Caki2 (cell line): ENCODE results near the gene ZNF850. TPM values are rescaled to one million over a fixed set of nuclear protein-coding genes. Genes with fewer than 3 reads are reported as not detected.

Experiments
- DNase-seq: peaks from one replicate; pipeline ENCODE4 v3.0.0-alpha.2; 2015; ENCODE audit warnings: low read depth
- in situ Hi-C: cut with HindIII; loops from 2 replicates; pipeline ENCODE4 v1.10.0; 2016; ENCODE audit warnings: low sequenced_read_pairs, low pct_unique_long_range_greater_than_20kb, mixed read lengths
- total RNA-seq: library from RNA; depleted of rRNA; stranded (reverse); fragments of >200 nt; shearing (Covaris generic); gene quantifications from 2 replicates; pipeline ENCODE4 v1.2.3, GENCODE V29; 2014; ENCODE audit warnings: low replicate concordance; rRNA removed

The ZNF850 gene
- total RNA-seq, 1 experiment from 2014 or later: 14.2 TPM

DNA sequence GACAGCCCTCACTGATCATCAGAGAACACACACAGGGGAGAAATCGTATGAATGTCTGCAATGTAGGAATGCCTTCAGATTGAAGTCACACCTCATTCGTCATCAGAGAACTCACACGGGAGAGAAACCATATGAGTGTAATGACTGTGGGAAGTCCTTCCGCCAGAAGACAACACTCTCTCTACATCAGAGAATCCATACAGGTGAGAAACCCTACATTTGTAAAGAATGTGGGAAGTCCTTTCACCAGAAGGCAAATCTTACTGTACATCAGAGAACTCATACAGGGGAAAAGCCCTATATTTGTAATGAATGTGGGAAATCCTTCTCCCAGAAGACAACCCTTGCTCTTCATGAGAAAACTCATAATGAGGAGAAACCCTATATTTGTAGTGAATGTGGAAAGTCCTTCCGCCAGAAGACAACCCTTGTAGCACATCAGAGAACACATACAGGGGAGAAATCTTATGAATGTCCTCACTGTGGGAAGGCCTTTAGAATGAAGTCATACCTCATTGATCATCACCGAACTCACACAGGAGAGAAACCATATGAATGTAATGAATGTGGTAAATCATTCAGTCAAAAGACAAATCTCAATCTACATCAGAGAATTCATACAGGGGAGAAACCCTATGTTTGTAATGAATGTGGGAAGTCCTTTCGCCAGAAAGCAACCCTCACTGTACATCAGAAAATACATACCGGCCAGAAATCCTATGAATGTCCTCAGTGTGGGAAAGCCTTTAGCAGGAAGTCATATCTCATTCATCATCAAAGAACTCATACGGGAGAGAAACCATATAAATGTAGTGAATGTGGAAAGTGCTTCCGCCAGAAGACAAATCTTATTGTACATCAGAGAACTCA, 52.7 kb downstream of the ZNF850 start:
- in situ Hi-C loops: no loop called here
- DNase-seq: peak; percentile 44

DNA sequence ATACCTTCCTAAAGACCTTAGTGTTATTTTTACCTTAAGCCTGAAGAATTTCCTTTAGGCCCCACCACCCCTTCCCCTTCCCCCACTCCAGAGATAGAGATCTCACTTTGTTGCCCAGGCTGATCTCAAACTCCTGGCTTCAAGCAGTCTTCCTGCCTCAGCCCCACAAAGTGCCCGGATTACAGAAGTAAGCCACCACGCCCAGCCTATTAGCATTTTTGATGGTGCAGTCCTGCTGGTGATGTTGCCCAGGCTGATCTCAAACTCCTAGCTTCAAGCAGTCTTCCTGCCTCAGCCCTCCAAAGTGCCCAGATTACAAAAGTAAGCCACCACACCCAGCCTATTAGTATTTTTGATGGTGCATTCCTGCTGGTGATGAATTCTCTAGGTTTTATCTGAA, 63.2 kb downstream of the ZNF850 start:
- no peak for DNase-seq
- in situ Hi-C loops: no loop called here

DNA sequence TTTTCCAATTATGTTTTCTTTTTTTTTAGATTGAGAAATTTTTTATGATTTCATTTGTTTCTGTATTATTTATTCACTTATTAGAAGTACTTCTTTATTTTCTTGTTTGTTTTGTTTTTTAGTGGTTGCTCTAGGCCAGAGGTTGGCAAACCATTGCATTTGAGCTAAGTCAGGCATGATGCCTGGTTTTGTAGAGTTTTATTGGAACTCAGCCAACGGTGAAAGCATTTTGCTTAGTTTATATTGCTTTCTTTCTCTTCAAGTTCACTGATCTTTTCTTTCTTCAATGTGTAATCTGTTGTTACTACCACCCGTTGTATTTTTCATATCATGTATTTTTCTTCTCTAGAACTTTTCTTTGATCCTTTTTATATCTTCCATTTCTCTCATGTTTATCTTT, 65.5 kb downstream of the ZNF850 start:
- in situ Hi-C loops: no loop called here
- no peak for DNase-seq

DNA sequence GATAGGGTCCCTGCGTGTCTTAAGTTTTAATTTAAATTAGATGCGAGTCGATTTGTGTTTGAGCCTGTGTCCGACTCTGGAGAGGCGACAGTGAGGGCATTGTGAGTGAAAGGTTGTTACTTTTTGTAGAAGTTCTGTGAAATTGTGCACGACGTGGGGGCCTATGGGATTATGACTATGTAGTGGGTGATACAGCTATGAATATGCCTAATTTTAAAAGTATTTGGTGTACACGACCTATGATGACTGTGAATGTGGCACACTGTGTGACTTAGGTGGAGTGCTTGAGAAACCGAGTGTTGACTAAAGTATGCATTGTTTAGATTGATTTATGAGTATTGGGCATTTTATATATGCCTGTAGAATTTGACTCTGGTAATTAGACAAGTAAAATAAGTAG, 84.5 kb downstream of the ZNF850 start:
- in situ Hi-C loops: no loop called here
- no peak for DNase-seq

GRCh38 chr19:36687214-36688056, 85.2 kb downstream of the ZNF850 start, which contains the start of gene ZNF567:
TSS of gene ZNF567 (plus strand) at chr19:36687612. CDS start at chr19:36694868, 7,256 bp downstream.
- peak; percentile 96 for DNase-seq
- in situ Hi-C loops: no loop called here

- DNase-seq: peak; percentile 8
- in situ Hi-C loops: no loop called here
Measured at GRCh38 chr19:36686365-36687213, 86.0 kb downstream of the ZNF850 start.

- DNase-seq: no peak
- in situ Hi-C loops: no loop called here
Measured at GRCh38 chr19:36685835-36686234, 86.8 kb downstream of the ZNF850 start.

- in situ Hi-C loops: no loop called here
- DNase-seq: no peak
Measured at GRCh38 chr19:36679455-36679854, 93.2 kb downstream of the ZNF850 start.

DNA sequence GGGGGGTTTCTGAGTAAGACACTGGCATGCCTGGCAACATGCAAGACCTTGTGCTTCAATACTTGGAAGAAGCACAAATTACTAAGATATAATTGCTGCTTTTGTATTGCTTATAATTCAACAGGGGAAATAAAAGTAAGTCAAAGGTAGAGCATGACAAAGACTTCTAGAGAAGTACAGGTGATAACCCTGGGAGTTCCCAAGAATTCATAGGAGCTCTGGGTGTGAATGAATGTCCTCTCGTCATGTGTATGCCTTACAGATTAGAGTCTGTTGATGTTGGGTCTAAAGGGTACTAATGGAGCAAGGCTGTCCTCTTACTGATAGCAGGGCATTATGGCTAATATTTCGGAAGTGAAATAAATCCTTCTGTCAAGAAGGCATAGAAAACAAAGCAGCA, 98.4 kb downstream of the ZNF850 start:
- in situ Hi-C loops: no loop called here
- no peak for DNase-seq

DNA sequence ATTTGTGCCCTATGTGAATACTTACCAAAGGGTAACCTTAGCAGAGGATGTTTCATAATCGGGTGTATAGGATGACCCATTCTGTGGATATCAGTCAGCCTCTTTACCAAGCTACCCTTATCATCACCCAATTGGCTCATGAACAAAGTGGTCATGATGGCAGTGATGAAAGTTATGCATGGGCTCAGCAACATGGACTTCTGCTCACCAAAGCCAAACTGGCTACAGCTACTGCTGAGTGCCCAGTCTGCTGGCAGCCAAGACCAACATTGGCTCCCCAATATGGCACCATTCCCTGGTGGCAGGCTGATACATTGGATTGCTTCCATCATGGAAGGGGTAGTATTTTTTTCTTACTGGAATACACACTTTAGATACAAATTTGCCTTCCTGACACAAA, 100.2 kb downstream of the ZNF850 start:
- in situ Hi-C loops: no loop called here

DNA sequence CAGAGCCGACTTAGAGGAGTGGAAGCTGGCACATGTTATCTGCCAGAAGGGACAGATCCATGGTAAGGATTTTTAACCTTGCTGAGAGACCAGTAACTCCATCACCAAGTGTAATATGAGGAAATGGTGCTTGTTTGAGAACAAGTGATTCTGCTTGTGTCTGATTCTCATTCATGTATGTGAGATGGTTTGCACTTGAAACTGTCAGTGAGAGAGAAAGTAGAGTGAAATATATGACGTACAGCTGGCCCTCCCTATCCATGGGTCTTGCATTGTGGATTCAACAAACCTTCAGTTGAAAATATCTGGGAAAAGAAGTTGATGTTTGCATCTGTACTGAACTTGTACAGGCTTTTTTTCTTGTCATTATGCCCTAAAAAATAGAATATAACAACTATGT, 104.0 kb downstream of the ZNF850 start:
- no peak for DNase-seq
- in situ Hi-C loops: no loop called here

More for the DNA sequence above, 100.2 kb downstream of the ZNF850 start:
- DNase-seq: no peak

DNA sequence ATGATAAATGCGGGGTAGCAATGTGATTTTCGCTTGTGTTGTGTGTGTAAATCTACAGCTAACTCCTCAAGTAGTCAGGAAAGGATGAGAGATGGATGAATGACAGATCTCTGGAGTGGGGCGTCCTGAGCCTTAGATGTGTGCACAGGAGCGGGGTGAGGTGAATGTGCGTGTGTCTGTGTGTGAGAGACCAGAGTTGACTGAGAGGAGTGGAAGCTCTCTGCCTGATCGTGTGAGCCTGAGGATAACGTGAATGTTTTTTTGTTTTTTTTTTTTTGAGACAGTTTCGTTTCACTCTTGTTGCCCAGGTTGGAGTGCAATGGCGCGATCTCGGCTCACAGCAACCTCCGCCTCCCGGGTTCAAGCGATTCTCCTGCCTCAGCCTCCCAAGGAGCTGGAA, 106.8 kb downstream of the ZNF850 start:
- in situ Hi-C loops: no loop called here
- peak; percentile 16 for DNase-seq

Other genes starting within 250 kb of the ZNF850 start
- 3.7 and 30.7 TPM in 2 replicates for gene ZNF260, start 244.5 kb downstream of the ZNF850 start, total RNA-seq
- 6.7 and 8.5 TPM in 2 replicates for gene ZNF529, start 199.5 kb downstream of the ZNF850 start, total RNA-seq
- 2.3 and 6.3 TPM in 2 replicates for gene ZNF382, start 167.5 kb downstream of the ZNF850 start, total RNA-seq
- gene ZNF461, start 106.0 kb downstream of the ZNF850 start, total RNA-seq: 3.9 and 19.2 TPM in 2 replicates
- 5.9 and 6.8 TPM in 2 replicates for gene ZNF567, start 85.2 kb downstream of the ZNF850 start, total RNA-seq
- 0.49 and 8.4 TPM in 2 replicates for gene ZNF790, start 65.6 kb upstream of the ZNF850 start, total RNA-seq
- gene ZNF345, start 78.1 kb upstream of the ZNF850 start, total RNA-seq: 0.17 and 0.67 TPM in 2 replicates
- gene ZNF829, start 143.5 kb upstream of the ZNF850 start, total RNA-seq: 0.17 and 0.35 TPM in 2 replicates
- gene ZNF568, start 143.5 kb upstream of the ZNF850 start, total RNA-seq: 3.7 and 6.7 TPM in 2 replicates